Measurements from ENCODE around the gene KMT2C. TPM values are rescaled to one million over a fixed set of nuclear protein-coding genes. Genes with fewer than 3 reads are reported as not detected.

Gene KMT2C
- total and polyA plus RNA-seq, 10 of the 15 experiments (the other 5 are each of a cell fraction or from before 2014, with no cell fraction given): 3.3 to 45.2 (median 19.2) TPM

GRCh38 chr7:152128741-152129461 lies 306.9 kb downstream of the KMT2C start (continued):
- no peak for TF ChIP-seq ZNF687 (IDR thresholded peaks at IDR 0.05)
- TF ChIP-seq MTA2 (IDR thresholded peaks at IDR 0.05; ENCODE audit: low read depth): no peak
- no peak for TF ChIP-seq ASH2L (IDR thresholded peaks at IDR 0.05; ENCODE audit: borderline replicate concordance, low read depth)
- TF ChIP-seq WRNIP1 (IDR thresholded peaks at IDR 0.05; ENCODE audit: borderline replicate concordance, low read depth, low read length): no peak
- TF ChIP-seq GABPA (IDR thresholded peaks at IDR 0.05; ENCODE audit: low read depth): no peak
- TF ChIP-seq IKZF2 (IDR thresholded peaks at IDR 0.05): no peak
- TF ChIP-seq ZBTB11 (CRISPR knock-in tag; IDR thresholded peaks at IDR 0.05): no peak
- TF ChIP-seq CBX5 (IDR thresholded peaks at IDR 0.05; ENCODE audit: low read depth): no peak
- TF ChIP-seq CREB1 (IDR thresholded peaks at IDR 0.05; ENCODE audit: low read depth): no peak
- no peak for TF ChIP-seq SIX5 (IDR thresholded peaks at IDR 0.05; ENCODE audit: low read depth, low read length, severe bottlenecking)

All from GM12878 (cell line).